HG03520 (cell line): ENCODE results near the gene NEK1.
"Not testable (repeated sequence)": the region's sequence is repeated elsewhere in the genome, so short reads cannot be mapped to it uniquely, and the experiment has no call there.

Experiments used
- ATAC-seq: cut with Tn5 transposase; IDR thresholded peaks from one replicate; pipeline ENCODE4 v1.9.1; 2021; ENCODE audit warnings: mild to moderate bottlenecking, moderate library complexity; ENCODE audit not compliant: unreplicated experiment

The NEK1 gene

GRCh38 chr4:169523796-169524195 is 88.6 kb downstream of the NEK1 start:
- ATAC-seq, result no peak

- ATAC-seq, result no peak
Observed at GRCh38 chr4:169510617-169511016, 101.8 kb downstream of the NEK1 start.

- no peak for ATAC-seq
Observed at GRCh38 chr4:169506903-169507302, 105.5 kb downstream of the NEK1 start.

GRCh38 chr4:169499907-169500306 is 112.5 kb downstream of the NEK1 start:
- not testable (repeated sequence) for ATAC-seq

GRCh38 chr4:169494234-169494633 is 118.1 kb downstream of the NEK1 start:
- not testable (repeated sequence) for ATAC-seq

GRCh38 chr4:169493164-169493524 is 119.2 kb downstream of the NEK1 start:
- ATAC-seq, result no peak

- no peak for ATAC-seq
Observed at GRCh38 chr4:169492436-169493163, 119.8 kb downstream of the NEK1 start.

GRCh38 chr4:169491211-169491610 is 121.2 kb downstream of the NEK1 start:
- ATAC-seq, result no peak

GRCh38 chr4:169489306-169489705 is 123.1 kb downstream of the NEK1 start:
- ATAC-seq, result no peak

- peak; percentile 74 for ATAC-seq
Observed at GRCh38 chr4:169485791-169486742, 126.3 kb downstream of the NEK1 start.

GRCh38 chr4:169485086-169485485 is 127.3 kb downstream of the NEK1 start:
- no peak for ATAC-seq

- no peak for ATAC-seq
Observed at GRCh38 chr4:169484485-169484884, 127.9 kb downstream of the NEK1 start.

- no peak for ATAC-seq
Observed at GRCh38 chr4:169464080-169464479, 148.3 kb downstream of the NEK1 start.

- ATAC-seq, result no peak
Observed at GRCh38 chr4:169460081-169460480, 152.3 kb downstream of the NEK1 start.

- no peak for ATAC-seq
Observed at GRCh38 chr4:169458575-169458974, 153.8 kb downstream of the NEK1 start.

GRCh38 chr4:169452644-169453043 is 159.7 kb downstream of the NEK1 start:
- not testable (repeated sequence) for ATAC-seq

GRCh38 chr4:169448935-169449334 is 163.4 kb downstream of the NEK1 start:
- ATAC-seq, result not testable (repeated sequence)

GRCh38 chr4:169446824-169447223 is 165.6 kb downstream of the NEK1 start:
- ATAC-seq, result no peak

- no peak for ATAC-seq
Observed at GRCh38 chr4:169443748-169444147, 168.6 kb downstream of the NEK1 start.

GRCh38 chr4:169440446-169440845 is 171.9 kb downstream of the NEK1 start:
- ATAC-seq, result no peak

GRCh38 chr4:169439244-169439643 is 173.1 kb downstream of the NEK1 start:
- ATAC-seq, result no peak

GRCh38 chr4:169438057-169438480 is 174.3 kb downstream of the NEK1 start:
- ATAC-seq, result peak; percentile 39
